HG03521 (cell line): Measurements from ENCODE around the gene CBFA2T2.
"Not testable (repeated sequence)": the region's sequence is repeated elsewhere in the genome, so short reads cannot be mapped to it uniquely, and the experiment has no call there.

Experiments used
- ATAC-seq: cut with Tn5 transposase; IDR thresholded peaks from one replicate; pipeline ENCODE4 v1.9.1; 2021; ENCODE audit warnings: mild to moderate bottlenecking, moderate library complexity; ENCODE audit not compliant: unreplicated experiment

The CBFA2T2 gene

GRCh38 chr20:33501000-33501399, 11.1 kb downstream of the CBFA2T2 start:
- no peak for ATAC-seq

- no peak for ATAC-seq
These were observed 13.7 kb downstream of the CBFA2T2 start for GRCh38 chr20:33503564-33503963.

GRCh38 chr20:33506576-33506975, 16.7 kb downstream of the CBFA2T2 start:
- ATAC-seq = no peak

- ATAC-seq = no peak
These were observed 17.6 kb downstream of the CBFA2T2 start for GRCh38 chr20:33507461-33507860.

GRCh38 chr20:33508015-33508414, 18.1 kb downstream of the CBFA2T2 start:
- ATAC-seq = not testable (repeated sequence)

- not testable (repeated sequence) for ATAC-seq
These were observed 19.2 kb downstream of the CBFA2T2 start for GRCh38 chr20:33509057-33509456.

GRCh38 chr20:33511876-33512275, 22.0 kb downstream of the CBFA2T2 start:
- not testable (repeated sequence) for ATAC-seq

GRCh38 chr20:33515569-33516216, 25.8 kb downstream of the CBFA2T2 start:
- ATAC-seq = no peak

- no peak for ATAC-seq
These were observed 27.0 kb downstream of the CBFA2T2 start for GRCh38 chr20:33516882-33517281.

GRCh38 chr20:33518071-33518470, 28.2 kb downstream of the CBFA2T2 start:
- no peak for ATAC-seq

GRCh38 chr20:33521461-33521860, 31.6 kb downstream of the CBFA2T2 start:
- ATAC-seq = no peak

- ATAC-seq = no peak
These were observed 32.4 kb downstream of the CBFA2T2 start for GRCh38 chr20:33522256-33522820.

- ATAC-seq = no peak
These were observed 34.4 kb downstream of the CBFA2T2 start for GRCh38 chr20:33524261-33524660.

- no peak for ATAC-seq
These were observed 36.9 kb downstream of the CBFA2T2 start for GRCh38 chr20:33526769-33527168.

GRCh38 chr20:33531047-33531877, 41.4 kb downstream of the CBFA2T2 start:
- ATAC-seq = no peak

GRCh38 chr20:33531885-33532284, 42.0 kb downstream of the CBFA2T2 start:
- no peak for ATAC-seq

GRCh38 chr20:33532753-33533459, 43.0 kb downstream of the CBFA2T2 start:
- no peak for ATAC-seq

GRCh38 chr20:33535717-33536116, 45.8 kb downstream of the CBFA2T2 start:
- ATAC-seq = not testable (repeated sequence)

GRCh38 chr20:33537608-33538007, 47.7 kb downstream of the CBFA2T2 start:
- no peak for ATAC-seq

GRCh38 chr20:33539129-33539528, 49.2 kb downstream of the CBFA2T2 start:
- ATAC-seq = no peak

GRCh38 chr20:33540427-33540826, 50.5 kb downstream of the CBFA2T2 start:
- ATAC-seq = no peak
